ENCODE results near the gene LBHD2. TPM values are rescaled to one million over a fixed set of nuclear protein-coding genes. Genes with fewer than 3 reads are reported as not detected.

LBHD2 gene
- total and polyA plus RNA-seq, 2 of the 8 experiments (the other 6 are each of a cell fraction or from before 2014, with no cell fraction given) = not detected

- no peak overlapping the region for H3K14ac ChIP-seq (ENCODE audit: insufficient read length)
- H3K4ac ChIP-seq (replicated peaks; ENCODE audit: insufficient read length, low read depth, low read length) = no peak overlapping the region
- peak overlapping the region; percentile 85 for H4K8ac ChIP-seq (ENCODE audit: extremely low read depth, insufficient read depth, low read length)
- H3K27me3 ChIP-seq (replicated peaks in 1 of 4; ENCODE audit: control insufficient read depth in 3 of 4, extremely low read depth in 1 of 4, insufficient read depth in 3 of 4, low read length in 3 of 4) = peaks cover 0 to 45% (median 36%) of the 10 kb centered on the region in 4 experiments; a peak in 6 of 7 replicates
- H3K18ac ChIP-seq (ENCODE audit: extremely low read depth, low read length) = peak overlapping the region; percentile 32; the same call in 1 of the 2 replicates
- H3K27ac ChIP-seq (ENCODE audit: low read depth, low read length) = no peak overlapping the region
- WGBS, 2 experiments (ENCODE audit: extremely low coverage in 1 of 2, insufficient coverage in 1 of 2, insufficient read length in 1 of 2, insufficient replicate concordance in 2 of 2, low coverage in 1 of 2, low lambda C conversion rate in 2 of 2, missing lambda C conversion rate in 1 of 2) = 62% methylated on average over 19 of the region's 39 CpGs; no CpG with 5 or more reads in 1 of the 2 experiments
- no peak overlapping the region for H2BK5ac ChIP-seq (ENCODE audit: low read depth, low read length)
- H2BK120ac ChIP-seq (replicated peaks; ENCODE audit: low read depth, low read length) = no peak overlapping the region
- H4K91ac ChIP-seq (replicated peaks; ENCODE audit: insufficient read length, low read length) = peak overlapping the region; percentile 55
- DNase-seq (ENCODE audit: low read depth in 1 of 2, low spot score in 2 of 2) (peak in 1 of 2 experiments; percentile 70), FAIRE-seq (no peak)
- H4K5ac ChIP-seq (ENCODE audit: insufficient read length, low read depth, low read length) = no peak overlapping the region
- H4K20me1 ChIP-seq (replicated peaks in 1 of 2; ENCODE audit: control insufficient read depth in 1 of 2, insufficient read depth in 2 of 2, low read length in 2 of 2) = peaks cover 6 to 12% of the 10 kb centered on the region in 2 experiments
- peak overlapping the region; percentile 60; the same call in 1 of the 2 replicates for H2BK12ac ChIP-seq (ENCODE audit: low read depth, low read length)
- H2BK15ac ChIP-seq (ENCODE audit: low read length) = no peak overlapping the region
- no peaks in the 10 kb centered on the region for H3K79me1 ChIP-seq (ENCODE audit: low read depth, low read length)
- no peak overlapping the region for H3K9ac ChIP-seq (replicated peaks in 1 of 4; ENCODE audit: extremely low read depth in 1 of 4, low read depth in 3 of 4, low read length in 3 of 4)
- H3K4me1 ChIP-seq (replicated peaks in 1 of 4; ENCODE audit: control insufficient read depth in 3 of 4, insufficient read depth in 4 of 4, low read length in 3 of 4) = peaks cover 0 to 26% (median 17%) of the 10 kb centered on the region in 4 experiments; a peak in 6 of 7 replicates
- no peak overlapping the region for H2AK5ac ChIP-seq (ENCODE audit: low read depth, low read length)
- no peak overlapping the region for H3K56ac ChIP-seq (replicated peaks; ENCODE audit: insufficient read length, low read depth, low read length)
- no peaks in the 10 kb centered on the region for H3K9me3 ChIP-seq (ENCODE audit: insufficient read depth in 2 of 2, low read depth in 1 of 2, low read length in 1 of 2)
- ChIA-PET CTCF (ENCODE audit: partially characterized antibody) (interaction anchor here (0.6 to 18.4 kb wide), 20 partner anchors 9 to 532 kb away, joined by 3 to 276 read pairs (median 5); no protein-coding TSS in a partner anchor), POLR2A (ENCODE audit: partially characterized antibody) (interaction anchor here (0.9 to 4.6 kb wide), 9 partner anchors 10 to 395 kb away, joined by 3 to 26 read pairs (median 4); partner anchors contain the start of genes CKB and EIF5)
- H3K23me2 ChIP-seq (ENCODE audit: low read depth, low read length) = peaks cover 5% of the 10 kb centered on the region; the same call in 1 of the 2 replicates
- no peak overlapping the region for H2AFZ ChIP-seq (ENCODE audit: low read length)
- no peak overlapping the region for H3K23ac ChIP-seq (ENCODE audit: insufficient read length)
- no peaks in the 10 kb centered on the region; a peak in 2 of 8 replicates for H3K36me3 ChIP-seq (ENCODE audit: control insufficient read depth in 2 of 4, insufficient read depth in 4 of 4, low read length in 3 of 4)
- H3K4me2 ChIP-seq (ENCODE audit: insufficient read depth in 1 of 2, low read depth in 2 of 2, low read length in 2 of 2) = peak overlapping the region; percentile 30 to 56; a peak in 3 of 4 replicates
- TF ChIP-seq YY1 (IDR thresholded peaks at IDR 0.05; ENCODE audit: low read depth, low read length) (no peak), BACH1 (IDR thresholded peaks at IDR 0.05; ENCODE audit: low read length) (no peak), RNF2 (IDR thresholded peaks at IDR 0.05; ENCODE audit: borderline replicate concordance, low read depth, low read length, missing control alignments, poor library complexity, severe bottlenecking) (peak; percentile 42), HDAC2 (IDR thresholded peaks at IDR 0.05; ENCODE audit: borderline replicate concordance in 1 of 2, low read depth in 2 of 2, low read length in 2 of 2) (no peak), SP4 (IDR thresholded peaks at IDR 0.05; ENCODE audit: low read length) (no peak), EZH2 (IDR thresholded peaks at IDR 0.05; ENCODE audit: low read depth, low read length, severe bottlenecking) (peak; percentile 47), NANOG (IDR thresholded peaks at IDR 0.05; ENCODE audit: insufficient read depth, low read depth, low read length, poor library complexity, severe bottlenecking) (no peak), CBX5 (IDR thresholded peaks at IDR 0.05; ENCODE audit: low read depth, low read length) (no peak), GABPA (IDR thresholded peaks at IDR 0.05; ENCODE audit: borderline replicate concordance, insufficient read depth, low read length) (no peak), ZNF274 (IDR thresholded peaks at IDR 0.05; ENCODE audit: borderline replicate concordance, extremely low read depth, low read length) (no peak), KDM1A (IDR thresholded peaks at IDR 0.05; ENCODE audit: borderline replicate concordance, low read length) (no peak)
- no peaks in the 10 kb centered on the region for H3K79me2 ChIP-seq (ENCODE audit: control insufficient read depth in 1 of 2, insufficient read depth in 2 of 2, low read length in 2 of 2)
- H2BK20ac ChIP-seq (ENCODE audit: low read length) = no peak overlapping the region
- peak overlapping the region in 1 of 4 experiments; percentile 38; a peak in 1 of 8 replicates for H3K4me3 ChIP-seq (ENCODE audit: extremely low read depth in 1 of 4, insufficient read depth in 2 of 4, low read depth in 3 of 4, low read length in 4 of 4)
Measured at GRCh38 chr14:103127356-103127755, 43.3 kb downstream of the LBHD2 start.
